ENCODE measurements around the gene TEF.

Gene TEF

GRCh38 chr22:41334215-41334614 lies 47.5 kb upstream of the TEF start:
- TF ChIP-seq, protein P1, sequence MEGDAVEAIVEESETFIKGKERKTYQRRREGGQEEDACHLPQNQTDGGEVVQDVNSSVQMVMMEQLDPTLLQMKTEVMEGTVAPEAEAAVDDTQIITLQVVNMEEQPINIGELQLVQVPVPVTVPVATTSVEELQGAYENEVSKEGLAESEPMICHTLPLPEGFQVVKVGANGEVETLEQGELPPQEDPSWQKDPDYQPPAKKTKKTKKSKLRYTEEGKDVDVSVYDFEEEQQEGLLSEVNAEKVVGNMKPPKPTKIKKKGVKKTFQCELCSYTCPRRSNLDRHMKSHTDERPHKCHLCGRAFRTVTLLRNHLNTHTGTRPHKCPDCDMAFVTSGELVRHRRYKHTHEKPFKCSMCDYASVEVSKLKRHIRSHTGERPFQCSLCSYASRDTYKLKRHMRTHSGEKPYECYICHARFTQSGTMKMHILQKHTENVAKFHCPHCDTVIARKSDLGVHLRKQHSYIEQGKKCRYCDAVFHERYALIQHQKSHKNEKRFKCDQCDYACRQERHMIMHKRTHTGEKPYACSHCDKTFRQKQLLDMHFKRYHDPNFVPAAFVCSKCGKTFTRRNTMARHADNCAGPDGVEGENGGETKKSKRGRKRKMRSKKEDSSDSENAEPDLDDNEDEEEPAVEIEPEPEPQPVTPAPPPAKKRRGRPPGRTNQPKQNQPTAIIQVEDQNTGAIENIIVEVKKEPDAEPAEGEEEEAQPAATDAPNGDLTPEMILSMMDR (IDR thresholded peaks at IDR 0.05; ENCODE audit: insufficient read depth, low read length, poor library complexity, severe bottlenecking): no peak
- no peak for TF ChIP-seq EZH2phosphoT487 (conservative IDR thresholded peaks at IDR 0.05; ENCODE audit: low read length)
- no peaks in the 10 kb centered on the region for H3K9me3 ChIP-seq (ENCODE audit: insufficient read depth, low read length)
- H3K4me2 ChIP-seq (ENCODE audit: low read depth, low read length, poor library complexity, severe bottlenecking): no peak overlapping the region
- no peaks in the 10 kb centered on the region for H3K36me3 ChIP-seq (ENCODE audit: low read length)
- H4K20me1 ChIP-seq (ENCODE audit: low read depth, low read length): no peaks in the 10 kb centered on the region
- no peaks in the 10 kb centered on the region for H3K79me2 ChIP-seq (ENCODE audit: insufficient read depth, low read length)
- no peak overlapping the region for H3K4me3 ChIP-seq (ENCODE audit: insufficient read depth, low read length, poor library complexity, severe bottlenecking)
- H3K9me2 ChIP-seq (replicated peaks; ENCODE audit: insufficient read depth, low read length): no peaks in the 10 kb centered on the region
- no peak overlapping the region for H3K27ac ChIP-seq (ENCODE audit: low read depth, low read length)
- H2AFZ ChIP-seq (ENCODE audit: low read depth, low read length, severe bottlenecking): no peak overlapping the region
- H3K27me3 ChIP-seq (ENCODE audit: low read length): no peaks in the 10 kb centered on the region
- H3F3A ChIP-seq (ENCODE audit: insufficient read depth): no peaks in the 10 kb centered on the region
- H3K9ac ChIP-seq (ENCODE audit: low read length): no peak overlapping the region

DNA sequence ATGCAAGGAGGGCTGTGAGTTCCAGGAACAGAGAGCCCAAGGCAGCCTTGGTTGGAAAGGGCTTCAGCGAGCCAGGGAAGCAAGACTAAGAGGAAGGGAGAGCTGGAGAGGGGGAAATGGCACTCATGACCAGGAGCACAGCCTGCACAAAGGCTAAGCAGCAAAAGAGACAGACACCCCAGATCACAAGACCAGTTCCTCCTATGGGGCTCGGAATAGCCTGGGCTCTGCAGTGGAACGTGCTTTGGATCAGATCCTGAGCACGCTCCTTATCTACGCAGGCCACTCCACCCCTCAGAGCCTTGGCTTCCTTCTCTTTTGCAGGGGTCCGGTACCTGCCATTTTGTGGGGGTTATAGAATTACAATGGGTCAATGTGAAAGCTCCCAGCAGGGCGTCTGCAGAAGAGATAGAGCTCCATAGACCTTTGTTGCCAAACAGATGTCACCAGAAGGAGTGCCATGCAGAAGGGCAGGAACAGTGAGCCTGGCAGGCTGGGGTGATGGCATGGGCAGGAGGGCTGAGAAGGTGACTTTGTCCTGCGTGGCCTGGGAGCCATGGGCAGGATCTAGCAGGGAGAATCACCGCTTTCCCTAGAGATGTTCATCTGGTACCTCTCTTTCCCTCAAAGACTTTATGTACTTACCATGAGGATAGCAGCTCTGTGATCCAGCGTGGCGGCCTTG lies 46.6 kb upstream of the TEF start:
- Histone ChIP-seq H3F3A (ENCODE audit: insufficient read depth) (no peaks in the 10 kb centered on the region), H3K9me2 (replicated peaks; ENCODE audit: insufficient read depth, low read length) (no peaks in the 10 kb centered on the region), H3K79me2 (ENCODE audit: insufficient read depth, low read length) (no peaks in the 10 kb centered on the region), H3K9me3 (ENCODE audit: insufficient read depth, low read length) (no peaks in the 10 kb centered on the region), H3K4me2 (ENCODE audit: low read depth, low read length, poor library complexity, severe bottlenecking) (no peak overlapping the region), H3K4me3 (ENCODE audit: insufficient read depth, low read length, poor library complexity, severe bottlenecking) (no peak overlapping the region), H3K36me3 (ENCODE audit: low read length) (no peaks in the 10 kb centered on the region), H3K9ac (ENCODE audit: low read length) (no peak overlapping the region), H2AFZ (ENCODE audit: low read depth, low read length, severe bottlenecking) (no peak overlapping the region), H3K27ac (ENCODE audit: low read depth, low read length) (no peak overlapping the region), H3K27me3 (ENCODE audit: low read length) (no peaks in the 10 kb centered on the region), H4K20me1 (ENCODE audit: low read depth, low read length) (no peaks in the 10 kb centered on the region)
- TF ChIP-seq, protein P1 (IDR thresholded peaks at IDR 0.05; ENCODE audit: insufficient read depth, low read length, poor library complexity, severe bottlenecking): no peak
- TF ChIP-seq EZH2phosphoT487 (conservative IDR thresholded peaks at IDR 0.05; ENCODE audit: low read length): no peak

- Histone ChIP-seq H3F3A (ENCODE audit: insufficient read depth) (no peaks in the 10 kb centered on the region), H3K4me2 (ENCODE audit: low read depth, low read length, poor library complexity, severe bottlenecking) (no peak overlapping the region), H3K79me2 (ENCODE audit: insufficient read depth, low read length) (no peaks in the 10 kb centered on the region), H4K20me1 (ENCODE audit: low read depth, low read length) (no peaks in the 10 kb centered on the region), H3K9me2 (replicated peaks; ENCODE audit: insufficient read depth, low read length) (no peaks in the 10 kb centered on the region), H3K9me3 (ENCODE audit: insufficient read depth, low read length) (no peaks in the 10 kb centered on the region), H3K36me3 (ENCODE audit: low read length) (no peaks in the 10 kb centered on the region), H3K4me3 (ENCODE audit: insufficient read depth, low read length, poor library complexity, severe bottlenecking) (no peak overlapping the region), H2AFZ (ENCODE audit: low read depth, low read length, severe bottlenecking) (no peak overlapping the region), H3K27me3 (ENCODE audit: low read length) (no peaks in the 10 kb centered on the region), H3K27ac (ENCODE audit: low read depth, low read length) (no peak overlapping the region), H3K9ac (ENCODE audit: low read length) (no peak overlapping the region)
- TF ChIP-seq, protein P1 (IDR thresholded peaks at IDR 0.05; ENCODE audit: insufficient read depth, low read length, poor library complexity, severe bottlenecking): no peak
- no peak for TF ChIP-seq EZH2phosphoT487 (conservative IDR thresholded peaks at IDR 0.05; ENCODE audit: low read length)
These were observed 43.0 kb upstream of the TEF start for GRCh38 chr22:41338614-41339212.

All from SU-DHL-6 (cell line).